Measurements from ENCODE around the gene SPAG9. TPM values are rescaled to one million over a fixed set of nuclear protein-coding genes. Genes with fewer than 3 reads are reported as not detected.
A peak's percentile ranks its signal among the peaks of the same experiment; 100 is the strongest.

The SPAG9 gene
- total RNA-seq, 1 donor from 2014 or later: 297 TPM

DNA sequence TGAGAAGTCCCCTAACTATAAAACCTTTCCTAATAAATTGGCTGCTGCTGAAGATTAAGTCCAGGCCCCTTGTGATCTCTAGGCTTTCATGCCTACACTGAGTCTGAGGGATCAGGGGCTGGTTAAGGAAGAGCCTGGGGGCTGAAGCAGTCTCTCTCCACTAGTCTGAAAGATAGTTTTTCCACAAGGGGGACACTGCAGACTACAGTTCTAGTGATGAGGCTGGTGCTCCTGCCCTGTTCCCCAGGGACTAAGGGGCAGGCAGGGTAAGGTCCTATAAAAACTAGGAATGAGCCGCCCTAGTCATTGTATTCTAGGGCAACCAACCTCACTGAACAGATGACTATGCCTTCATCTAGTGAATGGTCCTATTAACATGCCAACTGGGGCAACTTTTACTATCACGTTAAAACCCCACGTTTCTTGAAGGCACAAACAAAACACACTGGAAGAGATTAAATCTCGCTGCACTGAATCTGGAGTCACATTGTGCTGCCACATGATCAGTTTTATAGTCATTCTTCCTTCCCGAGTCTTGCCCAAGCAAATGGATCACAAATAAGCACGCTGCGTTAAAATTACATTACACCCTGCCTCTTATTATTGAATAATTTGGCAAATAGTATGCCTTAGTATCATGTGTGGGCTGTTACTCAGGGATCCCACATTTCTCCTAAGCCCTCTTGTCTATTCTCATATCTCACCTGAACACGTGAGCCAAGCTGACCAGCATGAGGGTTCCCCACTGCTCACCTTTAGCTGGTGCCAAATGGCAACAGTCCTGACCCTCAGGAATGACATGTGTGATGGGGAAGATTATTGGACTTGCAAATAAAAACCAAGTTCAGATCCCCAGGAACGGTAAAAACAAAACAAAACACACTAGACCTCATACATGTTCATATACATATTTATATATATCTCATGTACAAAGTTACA, 159.1 kb downstream of the SPAG9 start:
- DNase-seq (ENCODE audit: low spot score in 2 of 2) (no peak), FAIRE-seq (no peak)

- FAIRE-seq: no peak
- DNase-seq (ENCODE audit: low spot score in 2 of 2): no peak
Measured at GRCh38 chr17:50959341-50959740, 161.3 kb downstream of the SPAG9 start.

DNA sequence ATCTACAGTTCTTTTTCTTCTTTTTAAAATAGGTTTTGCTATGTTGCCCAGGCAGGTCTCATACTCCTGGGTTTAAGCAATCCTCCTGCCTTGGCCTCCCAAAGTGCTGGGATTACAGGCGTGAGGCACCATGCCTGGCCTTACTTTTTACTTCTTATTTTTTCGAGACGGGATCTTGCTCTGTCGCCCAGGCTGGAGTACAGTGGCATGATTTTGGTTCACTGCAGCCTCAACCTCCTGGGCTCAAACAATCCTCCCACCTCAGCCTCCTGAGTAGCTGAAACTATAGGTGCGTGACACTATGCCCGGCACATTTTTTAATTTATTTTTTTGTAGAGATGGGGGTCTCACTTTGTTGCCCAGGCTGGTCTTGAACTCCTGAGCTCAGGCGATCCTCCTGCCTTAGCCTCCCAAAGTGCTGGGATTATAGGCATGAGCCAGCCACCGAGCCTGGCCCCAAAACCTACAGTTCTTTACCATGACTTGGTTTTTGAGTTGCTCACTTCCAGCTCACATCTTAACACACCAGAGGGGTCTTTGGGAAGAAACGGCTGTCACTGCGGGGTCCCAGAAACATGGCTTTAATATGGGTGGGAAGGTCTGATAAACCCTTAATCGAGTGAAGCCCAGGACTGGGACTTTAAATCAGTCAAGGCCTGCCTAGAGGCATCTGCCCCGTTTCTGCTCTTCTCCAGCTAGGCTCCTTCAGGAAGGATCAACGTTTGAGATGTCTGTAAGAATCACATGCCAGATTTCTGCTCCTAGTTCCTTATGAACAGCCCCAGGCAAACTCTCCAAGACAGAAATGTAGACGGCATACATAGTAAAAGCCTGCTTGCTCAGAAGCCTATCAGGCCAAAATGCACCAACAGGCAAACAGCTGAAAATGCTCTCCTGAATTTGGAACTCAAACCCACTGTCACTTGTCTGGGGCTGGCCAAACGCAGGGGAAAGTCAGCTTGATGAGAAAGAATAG, 162.8 kb downstream of the SPAG9 start:
- DNase-seq (ENCODE audit: low spot score in 2 of 2) (no peak), FAIRE-seq (no peak)

GRCh38 chr17:50956750-50957523, 163.7 kb downstream of the SPAG9 start:
- no peak for FAIRE-seq

GRCh38 chr17:50956409-50956749, 164.3 kb downstream of the SPAG9 start:
- DNase-seq (ENCODE audit: low spot score in 2 of 2) (no peak), FAIRE-seq (no peak)

More at GRCh38 chr17:50956750-50957523, 163.7 kb downstream of the SPAG9 start:
- DNase-seq (ENCODE audit: low spot score in 2 of 2): peak in 1 of 2 donors; percentile 65

DNA sequence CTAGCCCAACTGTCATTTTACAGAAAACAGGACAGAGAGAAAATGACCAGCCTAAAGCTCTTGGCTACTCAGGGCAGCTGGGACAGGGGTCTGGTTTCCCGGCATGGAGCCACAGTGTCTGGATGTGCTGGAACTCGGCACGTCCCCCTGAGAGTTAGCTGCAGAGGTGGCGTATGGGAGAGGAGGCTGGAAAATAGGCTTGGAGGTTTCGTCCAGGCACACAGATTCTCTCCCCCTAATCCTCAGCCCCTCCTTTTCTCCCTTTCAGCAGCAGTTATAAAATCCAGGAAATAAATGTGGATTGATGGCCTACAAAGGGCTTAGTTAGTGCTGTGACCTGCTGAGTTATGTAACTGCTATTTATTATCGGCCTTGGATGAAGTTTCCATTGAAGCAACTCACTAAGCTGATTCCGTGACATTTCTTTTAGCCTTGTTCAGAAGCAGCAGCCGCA, 165.0 kb downstream of the SPAG9 start:
- DNase-seq (ENCODE audit: low spot score in 2 of 2): no peak
- no peak for FAIRE-seq

- FAIRE-seq (no peak), DNase-seq (ENCODE audit: low spot score in 2 of 2) (no peak)
Measured at GRCh38 chr17:50955160-50955559, 165.5 kb downstream of the SPAG9 start.

DNA sequence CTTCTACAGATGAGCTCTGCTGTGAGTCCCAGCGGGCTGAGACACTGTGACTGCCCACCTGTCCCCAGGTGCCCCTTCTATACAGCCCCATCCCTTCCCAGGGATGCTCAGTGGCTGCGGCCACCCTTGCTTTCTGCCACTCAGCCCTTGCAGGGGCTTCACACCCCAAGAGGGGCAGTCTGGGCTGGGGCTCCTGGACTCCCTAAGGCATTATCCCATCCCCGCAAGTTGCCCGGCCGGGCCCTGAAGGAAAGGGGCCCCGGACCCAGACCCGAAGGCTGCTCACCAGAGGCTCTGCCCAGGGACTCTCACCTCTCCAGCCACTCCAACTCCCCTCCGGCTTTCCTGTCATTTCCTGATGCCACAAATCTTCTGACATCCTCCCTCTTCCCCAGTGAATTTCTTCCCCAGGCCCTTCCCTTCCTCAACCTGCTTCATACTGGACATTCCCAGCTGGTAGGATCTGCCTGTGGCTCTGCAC, 166.0 kb downstream of the SPAG9 start:
- FAIRE-seq: no peak

GRCh38 chr17:50953831-50954601, 166.7 kb downstream of the SPAG9 start:
- DNase-seq (ENCODE audit: low spot score in 2 of 2) (no peak), FAIRE-seq (no peak)

More for the DNA sequence above, 166.0 kb downstream of the SPAG9 start:
- DNase-seq (ENCODE audit: low spot score in 2 of 2): no peak

GRCh38 chr17:50953518-50953830, 167.2 kb downstream of the SPAG9 start:
- FAIRE-seq (no peak), DNase-seq (ENCODE audit: low spot score in 2 of 2) (no peak)

GRCh38 chr17:50952889-50953288, 167.8 kb downstream of the SPAG9 start:
- DNase-seq (ENCODE audit: low spot score in 2 of 2) (no peak), FAIRE-seq (no peak)

- FAIRE-seq (no peak), DNase-seq (ENCODE audit: low spot score in 2 of 2) (no peak)
Measured at GRCh38 chr17:50952013-50952412, 168.7 kb downstream of the SPAG9 start.

- FAIRE-seq: no peak
Measured at GRCh38 chr17:50949989-50950877, 170.4 kb downstream of the SPAG9 start.

GRCh38 chr17:50949128-50949988, 171.3 kb downstream of the SPAG9 start:
- DNase-seq (ENCODE audit: low spot score in 2 of 2) (no peak), FAIRE-seq (no peak)

More at GRCh38 chr17:50949989-50950877, 170.4 kb downstream of the SPAG9 start:
- DNase-seq (ENCODE audit: low spot score in 2 of 2): peak in 1 of 2 donors; percentile 78

- no peak for DNase-seq (ENCODE audit: low spot score in 2 of 2)
- no peak for FAIRE-seq
Measured at GRCh38 chr17:50948711-50949110, 172.0 kb downstream of the SPAG9 start.

DNA sequence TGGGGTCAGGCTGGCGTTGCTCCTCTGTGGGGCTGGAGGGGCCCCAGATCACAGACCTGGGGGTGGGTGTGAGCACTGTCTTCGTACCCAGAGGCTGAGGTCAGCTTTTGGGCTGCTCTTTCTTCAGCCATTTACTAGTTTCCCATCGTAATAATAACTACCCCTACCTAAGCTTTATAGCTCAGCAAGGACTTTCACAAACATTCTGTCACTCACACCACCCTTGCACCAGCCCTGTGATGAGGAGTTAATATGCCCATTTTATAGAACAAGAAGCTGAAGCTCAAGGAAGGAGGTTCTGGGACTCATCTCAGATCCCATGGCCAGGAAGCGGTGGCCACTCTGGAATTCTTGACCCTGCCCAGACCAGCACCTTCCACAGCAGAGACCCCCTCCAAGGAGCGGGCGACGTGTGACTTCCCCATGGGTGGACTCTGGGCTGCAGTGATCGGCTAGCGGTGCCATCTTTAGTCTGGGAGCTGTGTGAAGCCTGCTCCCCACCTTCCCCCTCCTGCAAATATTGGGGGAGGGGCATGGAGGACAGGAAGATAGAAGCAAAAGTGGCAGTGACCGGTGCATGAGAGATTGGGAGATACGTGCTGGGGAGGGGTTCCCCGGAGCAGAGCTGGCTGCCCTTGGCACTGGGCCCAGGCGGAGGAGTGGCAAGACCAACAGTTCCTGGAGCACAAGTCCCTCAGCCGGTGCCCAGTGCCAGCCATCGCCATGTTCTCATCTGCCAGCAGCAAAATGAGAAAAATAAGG, 172.7 kb downstream of the SPAG9 start:
- DNase-seq (ENCODE audit: low spot score in 2 of 2) (no peak), FAIRE-seq (no peak)

All from frontal cortex (tissue), 4 donors.